OCI-LY1 (cell line): ENCODE data around the gene GALNT14.

Experiments used
- CTCF ChIP-seq: fragments of 200-600 bp; sonication (generic), shearing (Covaris generic); IDR thresholded peaks from 2 replicates; pipeline ENCODE4 v1.5.1; 2017; ENCODE audit warnings: mild to moderate bottlenecking, antibody characterized with exemption, low read length, moderate library complexity, mixed read lengths
- EZH2 ChIP-seq: fragments of 200-600 bp; sonication (generic), shearing (Covaris generic); IDR thresholded peaks from 2 replicates; pipeline ENCODE4 v1.8.0; 2017; ENCODE audit warnings: borderline replicate concordance, mixed run types, mild to moderate bottlenecking, antibody characterized with exemption, low read length, moderate library complexity, mixed read lengths

DNA sequence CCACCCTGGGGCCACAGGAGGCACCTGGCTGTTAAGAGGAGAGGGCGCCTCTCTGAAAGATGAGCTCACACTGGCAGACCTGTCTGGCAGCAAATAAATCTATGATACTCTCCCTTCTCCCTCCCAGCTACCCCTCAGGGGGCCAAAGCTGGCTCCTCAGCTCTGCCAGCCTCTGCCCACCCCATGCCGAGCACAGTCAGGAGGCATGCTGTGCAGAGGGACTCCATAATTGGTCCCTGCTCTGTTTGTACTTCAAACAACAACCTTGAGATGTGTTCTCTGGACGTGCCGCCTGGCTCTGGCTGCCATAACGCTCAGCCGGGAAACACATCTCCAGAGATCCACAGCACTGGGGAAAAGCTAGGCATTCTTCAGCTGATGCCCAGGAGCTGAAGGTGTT lies 126.7 kb downstream of the GALNT14 start:
- TF ChIP-seq CTCF (no peak), EZH2 (no peak)
